ENCODE measurements around the gene HUNK.
A peak's percentile ranks its signal among the peaks of the same experiment; 100 is the strongest.

The HUNK gene

DNA sequence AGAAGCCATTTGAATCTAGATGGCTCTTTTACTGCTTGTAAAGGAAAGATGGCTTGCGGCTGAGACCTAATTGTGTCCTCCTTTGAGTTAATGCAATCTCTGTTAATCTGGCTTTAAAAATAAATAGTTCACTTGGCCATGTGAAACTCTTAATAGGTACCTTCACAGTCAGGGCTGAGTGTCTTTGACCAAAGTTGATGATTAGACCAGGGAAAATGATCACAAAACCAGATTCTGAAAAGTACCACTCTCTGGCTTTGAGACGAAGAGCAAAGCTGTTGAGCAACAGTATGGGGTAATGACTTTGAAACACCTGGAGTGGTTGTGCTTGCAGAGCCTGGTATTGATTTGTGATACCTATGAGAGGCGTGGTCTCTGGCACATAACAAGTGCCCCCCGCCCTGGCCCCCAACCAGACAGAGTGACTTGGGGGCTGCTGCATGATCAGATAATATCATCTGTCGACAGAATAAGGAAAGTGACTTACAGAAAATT lies 4.7 kb downstream of the HUNK start:
- Mint-ChIP-seq H3K4me1 (peaks cover under 1% of the 10 kb centered on the region), H3K27ac (no peak overlapping the region), H3K27me3 (peaks cover 31% of the 10 kb centered on the region), H3K4me3 (no peak overlapping the region), H3K36me3 (ENCODE audit: low read depth) (no peaks in the 10 kb centered on the region), H3K9me3 (no peaks in the 10 kb centered on the region)
- DNase-seq (no peak), ATAC-seq (no peak)

DNA sequence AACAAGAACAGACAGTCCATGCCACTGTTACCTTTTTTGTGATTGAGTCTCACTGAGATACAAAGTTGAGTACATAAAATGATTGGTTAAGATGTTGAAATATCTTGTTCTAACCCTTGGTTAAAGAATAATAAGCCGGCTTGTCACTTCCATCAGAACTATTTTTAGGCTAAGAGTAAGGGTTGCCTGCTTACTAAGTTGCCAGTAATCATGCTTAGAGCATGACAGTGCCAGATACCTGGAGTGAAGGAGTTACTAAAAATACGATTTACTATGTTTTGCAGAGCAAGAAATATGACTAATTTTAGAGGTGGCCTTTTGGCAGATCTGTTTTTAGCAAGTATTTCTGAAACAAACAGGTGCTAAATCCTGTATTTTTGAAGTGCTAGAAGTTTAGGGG lies 6.0 kb downstream of the HUNK start:
- H3K27me3 Mint-ChIP-seq = peaks cover 30% of the 10 kb centered on the region
- no peaks in the 10 kb centered on the region for H3K4me1 Mint-ChIP-seq
- no peak overlapping the region for H3K27ac Mint-ChIP-seq
- DNase-seq (no peak), ATAC-seq (no peak)
- H3K9me3 Mint-ChIP-seq = no peaks in the 10 kb centered on the region
- no peaks in the 10 kb centered on the region for H3K36me3 Mint-ChIP-seq (ENCODE audit: low read depth)
- H3K4me3 Mint-ChIP-seq = no peak overlapping the region

DNA sequence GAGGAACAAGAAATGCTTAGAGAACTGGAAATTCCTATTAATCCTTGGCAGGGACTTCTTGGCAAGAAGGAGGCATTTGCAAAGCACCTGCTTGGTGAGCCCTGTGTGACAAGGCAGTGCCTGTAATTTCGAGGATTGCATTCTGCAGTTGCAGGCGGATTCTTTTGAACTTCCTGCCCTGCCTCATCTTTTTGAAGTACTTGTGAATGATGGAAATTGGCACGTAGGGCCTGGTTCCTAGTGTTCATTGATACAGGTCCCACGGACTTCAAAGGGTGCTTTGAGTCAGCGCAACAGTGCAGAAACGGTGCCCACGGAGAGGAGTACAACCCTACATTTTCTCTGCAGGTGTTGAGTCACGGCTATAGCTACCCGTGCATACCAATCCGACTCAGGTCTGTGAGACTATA lies 6.4 kb downstream of the HUNK start:
- Mint-ChIP-seq H3K4me1 (no peaks in the 10 kb centered on the region), H3K36me3 (ENCODE audit: low read depth) (no peaks in the 10 kb centered on the region), H3K9me3 (no peaks in the 10 kb centered on the region), H3K27me3 (peaks cover 30% of the 10 kb centered on the region), H3K27ac (no peak overlapping the region), H3K4me3 (no peak overlapping the region)
- DNase-seq = no peak
- ATAC-seq = no peak

DNA sequence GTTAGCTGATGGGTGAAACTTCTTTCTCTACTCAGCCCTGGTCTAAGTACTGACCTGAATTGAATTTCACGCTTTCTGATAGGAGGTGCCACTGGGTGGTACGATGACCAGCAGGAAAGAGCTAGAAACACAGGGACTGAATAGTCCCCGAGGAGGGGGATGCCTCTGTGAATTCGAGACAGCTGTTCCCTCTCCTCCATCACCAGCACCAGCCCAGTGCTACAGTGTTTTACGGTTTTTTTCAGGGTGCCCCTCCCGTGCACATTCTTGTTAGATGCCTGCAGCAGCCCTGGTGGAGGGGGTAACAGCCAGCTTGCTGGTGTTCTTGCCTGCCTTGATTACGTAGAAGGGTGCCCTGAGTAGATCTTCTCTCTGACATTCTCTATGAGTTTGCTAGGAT lies 7.1 kb downstream of the HUNK start:
- H3K27me3 Mint-ChIP-seq = peaks cover 26% of the 10 kb centered on the region

DNA sequence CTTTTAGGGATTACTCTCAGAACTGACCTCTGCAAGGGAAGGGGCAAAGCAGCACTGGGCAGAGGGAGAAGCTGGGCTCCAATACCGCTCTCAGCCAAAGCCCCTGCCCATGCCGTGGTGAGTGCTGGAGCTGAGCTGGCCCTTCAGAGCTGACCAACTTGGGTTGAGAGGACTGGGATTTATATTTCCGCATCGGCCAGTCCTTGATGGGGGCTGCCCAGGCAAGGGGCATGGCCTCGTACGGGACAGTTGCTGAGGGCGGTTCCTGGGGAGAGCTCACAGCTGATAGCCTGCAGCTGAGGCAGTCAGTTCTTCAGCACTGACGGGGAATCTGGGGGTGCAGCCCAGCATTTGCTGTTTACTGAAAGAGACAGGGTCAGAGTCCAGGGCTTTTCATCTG lies 8.0 kb downstream of the HUNK start:
- DNase-seq = no peak
- no peaks in the 10 kb centered on the region for H3K9me3 Mint-ChIP-seq
- H3K4me3 Mint-ChIP-seq = no peak overlapping the region
- H3K36me3 Mint-ChIP-seq (ENCODE audit: low read depth) = no peaks in the 10 kb centered on the region
- H3K27ac Mint-ChIP-seq = no peak overlapping the region
- peaks cover 18% of the 10 kb centered on the region for H3K27me3 Mint-ChIP-seq
- no peak for ATAC-seq
- H3K4me1 Mint-ChIP-seq = no peaks in the 10 kb centered on the region

More for the DNA sequence above, 7.1 kb downstream of the HUNK start:
- Mint-ChIP-seq H3K4me3 (no peak overlapping the region), H3K9me3 (no peaks in the 10 kb centered on the region), H3K36me3 (ENCODE audit: low read depth) (no peaks in the 10 kb centered on the region), H3K27ac (no peak overlapping the region), H3K4me1 (no peaks in the 10 kb centered on the region)
- ATAC-seq (peak; percentile 9), DNase-seq (no peak)

DNA sequence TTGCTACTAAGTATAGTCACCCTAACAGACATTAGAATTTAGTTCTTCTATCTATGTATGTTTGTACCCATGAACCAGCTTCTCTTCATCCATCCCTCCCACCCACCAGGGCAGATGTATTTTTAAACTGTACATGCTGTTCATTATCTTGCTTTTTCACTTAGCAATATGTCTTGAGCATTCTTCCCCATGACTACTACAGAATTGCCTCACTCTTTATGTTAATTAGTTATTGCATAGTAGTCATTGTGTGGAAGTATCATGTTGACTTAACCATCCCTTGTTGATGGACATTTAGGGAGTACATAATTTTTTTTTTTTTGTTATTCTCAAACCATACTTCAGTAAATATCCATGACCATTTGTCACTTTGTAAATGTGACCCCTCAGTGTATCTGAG lies 9.9 kb downstream of the HUNK start:
- no peak for ATAC-seq
- Mint-ChIP-seq H3K4me1 (no peaks in the 10 kb centered on the region), H3K27ac (no peak overlapping the region), H3K4me3 (no peak overlapping the region), H3K9me3 (no peaks in the 10 kb centered on the region), H3K27me3 (peaks cover 8% of the 10 kb centered on the region), H3K36me3 (ENCODE audit: low read depth) (no peaks in the 10 kb centered on the region)
- no peak for DNase-seq

DNA sequence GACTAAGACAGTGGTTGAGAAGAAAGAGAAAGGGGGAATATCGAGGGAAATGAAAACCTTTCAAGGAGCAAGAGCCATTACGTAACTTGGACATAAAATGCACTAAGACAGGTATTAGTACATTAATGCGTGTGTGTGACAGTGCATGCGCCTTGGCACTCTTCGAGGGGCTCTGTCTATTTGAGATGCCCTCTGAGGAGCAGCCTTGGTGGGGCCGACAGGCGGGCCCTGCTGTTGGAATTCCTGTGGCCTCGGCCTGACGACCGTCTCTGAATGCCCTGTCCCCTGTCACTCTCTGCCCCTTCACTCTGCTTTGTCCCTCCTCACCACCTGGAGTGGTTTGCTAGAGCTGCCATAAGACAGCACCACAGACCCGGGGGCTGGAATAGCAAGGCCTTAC lies 12.3 kb downstream of the HUNK start:
- Mint-ChIP-seq H3K27ac (no peak overlapping the region), H3K36me3 (ENCODE audit: low read depth) (no peaks in the 10 kb centered on the region), H3K4me1 (no peaks in the 10 kb centered on the region), H3K9me3 (no peaks in the 10 kb centered on the region), H3K4me3 (no peak overlapping the region), H3K27me3 (peaks cover 9% of the 10 kb centered on the region)
- ATAC-seq (no peak), DNase-seq (no peak)

DNA sequence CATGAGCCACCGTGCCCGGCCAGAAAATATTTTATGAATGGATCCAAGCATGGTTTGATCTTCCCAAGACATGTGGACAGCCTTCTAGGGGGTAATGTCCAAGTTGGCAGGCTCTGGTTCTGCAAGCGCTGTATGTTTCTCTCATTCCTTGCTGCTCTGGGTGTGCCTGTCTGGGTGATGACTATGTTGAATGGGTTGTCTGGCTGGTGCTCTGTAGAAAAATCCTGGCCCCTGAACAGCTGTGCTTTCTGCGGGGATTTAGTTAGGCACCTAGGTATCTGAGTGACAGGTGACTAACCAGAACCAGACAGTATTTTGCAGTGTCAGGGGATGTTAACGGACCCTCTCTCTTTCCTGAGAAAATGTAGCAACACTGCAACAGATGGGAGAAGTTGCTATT lies 14.1 kb downstream of the HUNK start:
- no peaks in the 10 kb centered on the region for H3K4me1 Mint-ChIP-seq
- H3K9me3 Mint-ChIP-seq = no peaks in the 10 kb centered on the region
- H3K27ac Mint-ChIP-seq = no peak overlapping the region
- ATAC-seq = no peak
- peaks cover 1% of the 10 kb centered on the region for H3K27me3 Mint-ChIP-seq
- no peak overlapping the region for H3K4me3 Mint-ChIP-seq
- no peak for DNase-seq
- no peaks in the 10 kb centered on the region for H3K36me3 Mint-ChIP-seq (ENCODE audit: low read depth)

DNA sequence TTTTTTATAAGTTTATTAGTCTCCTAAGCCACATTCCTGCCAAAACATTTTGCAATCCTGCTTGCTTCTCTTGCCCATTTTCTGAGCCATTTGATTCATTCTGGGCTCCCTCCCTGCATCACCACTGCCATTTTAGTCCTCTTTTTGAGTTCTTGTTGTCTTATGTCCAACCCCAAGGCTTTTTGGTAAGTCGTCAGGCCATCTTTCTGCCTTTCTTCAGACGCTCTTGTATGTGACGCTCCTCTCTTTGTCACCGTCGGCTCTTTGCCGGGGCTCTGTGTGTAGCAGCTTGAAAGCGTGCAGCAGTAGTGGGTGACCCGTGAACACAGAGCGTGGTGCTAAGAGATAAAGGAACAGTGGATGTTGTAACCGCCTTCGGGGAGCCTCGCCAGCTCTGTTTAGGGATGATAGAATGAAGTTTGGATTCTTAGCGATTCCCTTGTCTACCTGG lies 14.6 kb downstream of the HUNK start:
- no peaks in the 10 kb centered on the region for H3K9me3 Mint-ChIP-seq
- DNase-seq (no peak), ATAC-seq (no peak)
- no peaks in the 10 kb centered on the region for H3K4me1 Mint-ChIP-seq
- no peaks in the 10 kb centered on the region for H3K36me3 Mint-ChIP-seq (ENCODE audit: low read depth)
- peaks cover 1% of the 10 kb centered on the region for H3K27me3 Mint-ChIP-seq
- H3K27ac Mint-ChIP-seq = no peak overlapping the region
- H3K4me3 Mint-ChIP-seq = no peak overlapping the region

DNA sequence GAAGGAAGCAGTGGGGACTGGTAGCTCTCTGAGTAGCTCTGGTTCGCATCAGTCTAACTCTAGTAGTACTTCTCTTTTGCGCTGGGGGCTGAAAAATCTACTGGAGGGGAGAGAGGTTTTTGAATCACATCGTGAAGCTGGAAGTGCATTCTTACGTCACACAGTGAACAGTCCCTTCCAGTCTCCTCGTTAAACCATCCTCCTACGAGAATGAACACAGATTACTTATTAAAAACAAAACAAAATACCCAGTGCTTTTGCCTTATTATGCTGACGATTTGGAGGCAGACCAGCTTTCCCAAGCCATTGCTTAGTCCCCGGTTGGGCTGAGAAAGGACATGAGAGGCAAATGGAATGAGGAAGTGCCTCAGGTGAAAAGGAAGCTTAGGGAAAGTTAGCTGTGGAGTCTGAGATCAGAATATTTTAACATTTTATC lies 16.1 kb downstream of the HUNK start:
- Mint-ChIP-seq H3K9me3 (no peaks in the 10 kb centered on the region), H3K27me3 (peaks cover 8% of the 10 kb centered on the region), H3K27ac (no peak overlapping the region), H3K36me3 (ENCODE audit: low read depth) (no peaks in the 10 kb centered on the region), H3K4me3 (no peak overlapping the region), H3K4me1 (no peaks in the 10 kb centered on the region)
- ATAC-seq (no peak), DNase-seq (no peak)

DNA sequence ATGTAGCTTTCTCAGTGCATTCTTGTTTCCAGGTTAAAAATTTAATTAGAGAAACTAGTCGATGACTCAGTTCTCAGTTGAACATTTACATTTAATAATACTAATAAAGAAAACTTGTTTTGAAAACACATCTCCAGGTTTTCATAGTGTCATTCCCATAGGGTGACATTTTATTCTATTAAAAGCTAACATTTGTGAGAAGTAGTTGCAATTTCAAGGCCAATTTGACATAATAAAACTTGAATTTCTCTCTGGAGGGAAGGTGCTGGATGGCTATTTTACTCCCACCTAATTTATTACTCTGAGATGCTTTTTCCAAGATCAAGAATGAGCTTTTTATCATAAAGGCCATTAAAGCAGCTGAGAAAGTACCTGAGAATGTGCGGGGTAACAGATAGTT lies 16.6 kb downstream of the HUNK start:
- ATAC-seq (no peak), DNase-seq (no peak)
- Mint-ChIP-seq H3K9me3 (no peaks in the 10 kb centered on the region), H3K27ac (no peak overlapping the region), H3K4me3 (no peak overlapping the region), H3K27me3 (peaks cover 8% of the 10 kb centered on the region), H3K36me3 (ENCODE audit: low read depth) (no peaks in the 10 kb centered on the region), H3K4me1 (no peaks in the 10 kb centered on the region)

DNA sequence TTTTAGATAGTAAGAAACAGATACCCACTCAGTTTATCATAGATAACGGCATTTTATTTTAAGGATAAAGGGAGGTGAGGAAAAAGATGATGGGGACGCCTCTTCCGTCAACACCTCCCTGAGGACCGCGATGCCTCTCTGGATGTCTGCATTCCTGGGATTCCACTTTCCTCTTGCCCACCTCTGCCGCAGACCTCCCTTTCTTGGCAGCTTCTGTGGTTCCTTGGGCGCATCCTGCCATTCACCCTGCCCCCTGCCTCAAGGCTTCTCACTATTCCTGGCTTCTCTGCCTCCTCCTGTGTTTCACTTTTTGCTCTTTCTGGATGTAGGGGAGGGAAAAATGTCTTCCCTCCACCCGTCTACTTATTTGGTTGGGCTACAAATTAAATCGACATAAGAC lies 19.9 kb downstream of the HUNK start:
- Mint-ChIP-seq H3K4me3 (no peak overlapping the region), H3K4me1 (peaks cover 4% of the 10 kb centered on the region), H3K27me3 (peaks cover 8% of the 10 kb centered on the region), H3K36me3 (ENCODE audit: low read depth) (no peaks in the 10 kb centered on the region), H3K9me3 (no peaks in the 10 kb centered on the region), H3K27ac (no peak overlapping the region)
- DNase-seq (no peak), ATAC-seq (no peak)

DNA sequence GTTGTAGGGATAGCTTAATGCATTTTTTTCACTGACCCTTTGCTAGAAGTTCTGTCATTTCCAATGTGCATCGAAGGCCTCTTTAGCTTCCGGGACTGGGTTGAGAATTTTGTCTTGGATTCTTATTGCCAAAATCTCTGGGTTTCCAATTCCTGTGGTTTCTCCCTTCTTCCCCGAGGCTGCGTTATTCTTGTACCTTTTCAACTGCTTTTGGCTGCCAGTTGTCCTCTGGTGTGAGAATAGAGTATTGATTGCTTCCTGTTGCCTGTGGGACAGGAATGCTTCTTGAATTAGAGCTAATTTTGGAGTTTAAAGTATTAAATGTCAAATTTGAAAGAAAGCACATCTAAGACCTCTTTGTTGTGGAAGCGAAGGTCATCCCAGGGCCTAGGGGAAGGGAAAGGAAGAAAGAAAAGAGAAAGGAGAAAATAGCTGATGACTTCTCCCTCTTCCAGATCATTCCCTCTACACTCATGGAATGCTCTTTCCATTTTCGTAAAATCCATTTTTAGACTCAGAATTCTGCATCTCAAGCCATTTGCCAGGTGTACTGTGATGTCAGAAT lies 21.1 kb downstream of the HUNK start:
- Mint-ChIP-seq H3K27me3 (peaks cover 6% of the 10 kb centered on the region), H3K4me3 (no peak overlapping the region), H3K27ac (no peak overlapping the region)

DNA sequence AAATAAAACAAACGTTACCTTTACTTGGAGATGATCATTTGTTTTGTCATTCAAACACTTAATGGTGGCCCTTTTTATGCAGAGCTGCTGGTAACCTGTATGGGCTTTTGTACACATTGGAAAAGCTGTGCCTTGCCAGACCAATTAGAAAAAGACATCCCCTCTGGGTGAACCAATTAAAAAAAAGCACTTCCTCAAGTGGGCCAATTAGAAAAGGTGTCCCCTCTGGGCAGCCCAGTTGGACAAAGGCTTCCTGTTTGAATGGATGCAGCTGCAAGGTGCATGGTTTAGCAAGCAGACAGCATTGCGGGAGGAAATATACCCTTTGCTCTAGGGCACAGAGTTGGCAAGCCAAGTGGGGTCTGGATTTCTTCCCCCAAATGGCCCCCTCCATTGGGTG lies 21.6 kb downstream of the HUNK start:
- H3K9me3 Mint-ChIP-seq = no peaks in the 10 kb centered on the region
- no peak overlapping the region for H3K4me3 Mint-ChIP-seq
- no peak overlapping the region for H3K27ac Mint-ChIP-seq
- H3K4me1 Mint-ChIP-seq = peaks cover 9% of the 10 kb centered on the region
- ATAC-seq = no peak
- DNase-seq = no peak
- H3K36me3 Mint-ChIP-seq (ENCODE audit: low read depth) = no peaks in the 10 kb centered on the region
- H3K27me3 Mint-ChIP-seq = peaks cover 6% of the 10 kb centered on the region

More for the DNA sequence above, 21.1 kb downstream of the HUNK start:
- Mint-ChIP-seq H3K9me3 (no peaks in the 10 kb centered on the region), H3K36me3 (ENCODE audit: low read depth) (no peaks in the 10 kb centered on the region), H3K4me1 (peaks cover 6% of the 10 kb centered on the region)
- ATAC-seq (no peak), DNase-seq (no peak)

DNA sequence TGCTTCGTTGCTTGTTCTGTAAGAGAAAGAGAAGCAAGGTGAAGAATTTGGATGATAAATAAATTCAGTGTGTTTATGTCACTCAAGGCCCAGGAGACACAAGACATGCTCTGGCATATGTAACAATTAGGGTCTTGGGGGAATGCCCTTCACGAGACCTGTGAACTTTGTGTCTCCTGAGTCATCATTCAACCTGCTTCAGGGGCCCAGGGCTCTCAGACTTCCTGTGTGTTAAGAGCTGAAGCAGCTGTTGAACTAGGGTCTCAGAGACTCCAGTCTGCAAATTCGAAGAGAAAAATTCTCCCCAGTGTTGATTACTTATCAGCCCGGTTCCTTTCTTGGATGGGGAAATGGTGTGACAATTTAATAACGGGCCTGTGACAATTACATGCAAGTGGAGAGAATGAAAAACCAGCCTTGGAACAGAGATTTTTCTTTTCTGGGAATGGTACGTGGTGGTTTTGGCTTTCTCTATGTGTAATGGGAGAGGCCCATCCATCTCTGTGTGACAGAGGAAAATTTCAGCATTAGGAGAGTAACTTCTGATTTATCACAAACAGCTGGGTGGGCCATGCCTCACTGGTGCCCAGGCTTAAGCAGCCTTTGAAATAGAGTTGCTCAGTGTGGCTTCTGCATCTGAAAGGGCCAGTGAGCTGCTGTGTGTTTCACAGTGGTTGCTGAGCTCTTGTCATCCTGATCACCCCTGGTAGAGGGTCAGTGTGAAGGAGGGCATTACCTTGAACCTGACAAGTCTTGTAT lies 22.4 kb downstream of the HUNK start:
- no peaks in the 10 kb centered on the region for H3K36me3 Mint-ChIP-seq (ENCODE audit: low read depth)
- no peak overlapping the region for H3K4me3 Mint-ChIP-seq
- no peaks in the 10 kb centered on the region for H3K9me3 Mint-ChIP-seq
- peak; percentile 36 for ATAC-seq
- no peak overlapping the region for H3K27ac Mint-ChIP-seq
- peaks cover 9% of the 10 kb centered on the region for H3K4me1 Mint-ChIP-seq
- H3K27me3 Mint-ChIP-seq = peaks cover 6% of the 10 kb centered on the region
- DNase-seq = no peak
